ENCODE measurements around the gene TAL2.

The TAL2 gene

GRCh38 chr9:105708405-105708804 lies 46.1 kb downstream of the TAL2 start:
- DNase-seq = no peak

GRCh38 chr9:105710638-105711037 lies 48.4 kb downstream of the TAL2 start:
- no peak for DNase-seq

- no peak for DNase-seq
Measured at GRCh38 chr9:105711867-105712266, 49.6 kb downstream of the TAL2 start.

GRCh38 chr9:105712297-105712696 lies 50.0 kb downstream of the TAL2 start:
- DNase-seq = no peak
